Thyroid gland (tissue), 4 donors: Measurements from ENCODE around the gene IL20RB.

Experiments used
- CTCF ChIP-seq, 6 experiments: fragments of 200-600 bp in 3 of 6; fragments of 450-650 bp in 3 of 6; sonication (generic) in 3 of 6; IDR thresholded peaks; one replicate each; pipeline ENCODE4 v1.5.1; 2016 to 2019; ENCODE audit warnings: antibody characterized with exemption in 6 of 6, mild to moderate bottlenecking in 2 of 6, inconsistent platforms in 1 of 6, moderate library complexity in 1 of 6
- POLR2A ChIP-seq, 2 donors: fragments of 450-650 bp; IDR thresholded peaks; one replicate each; pipeline ENCODE4 v1.6.1; 2017; ENCODE audit warnings: antibody characterized with exemption in 2 of 2, mild to moderate bottlenecking in 2 of 2, moderate library complexity in 1 of 2

- TF ChIP-seq CTCF (IDR thresholded peaks at IDR 0.05) (no peak), POLR2A (IDR thresholded peaks at IDR 0.05) (no peak)
Measured at GRCh38 chr3:136931606-136932005, 26.2 kb upstream of the IL20RB start.
